Ovary (tissue), 3 donors: ENCODE data around the gene GRIN2A.

Source experiments
- CTCF ChIP-seq, 3 donors: fragments of 450-650 bp in 2 of 3; fragments of 200-600 bp in 1 of 3; IDR thresholded peaks; one replicate each; pipeline versions ENCODE4 v1.5.1 to v1.8.0; 2016 to 2022; ENCODE audit warnings: antibody characterized with exemption in 3 of 3, mild to moderate bottlenecking in 1 of 3
- POLR2A ChIP-seq: fragments of 450-650 bp; IDR thresholded peaks from one replicate; pipeline ENCODE4 v1.6.1; 2017; ENCODE audit warnings: antibody characterized with exemption, mild to moderate bottlenecking, moderate library complexity
- donor health status: DM: no; HTN: no; CAD: no.

- TF ChIP-seq CTCF (IDR thresholded peaks at IDR 0.05), result no peak
- TF ChIP-seq POLR2A, result no peak
These were observed 374.9 kb downstream of the GRIN2A start for GRCh38 chr16:9807302-9807701.
